Activated CD4-positive, alpha-beta T cell treated with anti-CD3 and anti-CD28 coated beads, Interleukin-2, amount 50 U/mL, for 1 hour (primary cell): ENCODE measurements around the gene CD81.

Source experiments
- DNase-seq: peaks from one replicate; pipeline ENCODE4 v3.0.0-alpha.2; 2020

The CD81 gene

DNA sequence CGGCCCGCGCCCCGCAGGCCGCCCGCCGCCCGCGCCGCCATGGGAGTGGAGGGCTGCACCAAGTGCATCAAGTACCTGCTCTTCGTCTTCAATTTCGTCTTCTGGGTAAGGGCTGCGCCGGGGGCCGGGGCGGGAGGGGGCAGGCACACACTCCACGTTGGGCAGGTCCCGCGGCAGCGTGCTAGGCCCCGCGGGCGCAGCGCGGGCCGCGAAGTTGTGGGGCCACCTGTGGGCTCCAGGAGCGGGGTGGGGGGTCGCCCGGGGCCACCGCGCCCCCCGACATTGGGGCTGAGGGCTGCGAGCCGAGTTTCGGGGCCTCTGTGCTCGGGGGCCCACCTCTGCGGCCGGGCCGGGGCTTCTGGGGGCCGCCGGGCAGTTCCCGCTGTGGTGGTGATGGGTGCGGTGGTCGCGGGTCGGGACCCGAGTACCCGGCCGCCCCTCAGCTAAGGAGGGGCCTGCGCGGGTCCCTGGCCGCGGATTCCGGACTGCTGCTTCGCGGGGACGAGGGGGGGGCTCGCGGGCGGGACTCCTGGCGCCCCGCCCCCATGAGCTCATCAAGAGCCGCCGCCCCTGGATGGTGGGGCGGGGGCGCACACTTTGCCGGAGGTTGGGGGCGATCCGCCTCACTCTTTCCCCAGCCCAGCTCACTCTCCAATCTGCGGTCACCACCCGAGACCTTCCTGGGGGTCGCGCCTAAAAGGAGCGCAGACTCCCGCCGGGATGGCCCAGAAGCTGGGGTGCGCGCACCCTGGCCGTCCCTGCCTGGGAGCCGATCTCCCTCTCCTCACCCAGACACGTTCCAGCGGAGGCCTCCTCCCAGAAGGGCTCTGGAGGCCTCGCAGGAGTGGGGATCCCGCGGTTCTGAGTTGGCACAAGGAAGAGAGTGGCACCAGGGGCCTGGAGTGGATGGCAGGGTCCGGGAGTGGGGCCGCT, 667 bp downstream of the CD81 start:
- DNase-seq, result peak; percentile 61

DNA sequence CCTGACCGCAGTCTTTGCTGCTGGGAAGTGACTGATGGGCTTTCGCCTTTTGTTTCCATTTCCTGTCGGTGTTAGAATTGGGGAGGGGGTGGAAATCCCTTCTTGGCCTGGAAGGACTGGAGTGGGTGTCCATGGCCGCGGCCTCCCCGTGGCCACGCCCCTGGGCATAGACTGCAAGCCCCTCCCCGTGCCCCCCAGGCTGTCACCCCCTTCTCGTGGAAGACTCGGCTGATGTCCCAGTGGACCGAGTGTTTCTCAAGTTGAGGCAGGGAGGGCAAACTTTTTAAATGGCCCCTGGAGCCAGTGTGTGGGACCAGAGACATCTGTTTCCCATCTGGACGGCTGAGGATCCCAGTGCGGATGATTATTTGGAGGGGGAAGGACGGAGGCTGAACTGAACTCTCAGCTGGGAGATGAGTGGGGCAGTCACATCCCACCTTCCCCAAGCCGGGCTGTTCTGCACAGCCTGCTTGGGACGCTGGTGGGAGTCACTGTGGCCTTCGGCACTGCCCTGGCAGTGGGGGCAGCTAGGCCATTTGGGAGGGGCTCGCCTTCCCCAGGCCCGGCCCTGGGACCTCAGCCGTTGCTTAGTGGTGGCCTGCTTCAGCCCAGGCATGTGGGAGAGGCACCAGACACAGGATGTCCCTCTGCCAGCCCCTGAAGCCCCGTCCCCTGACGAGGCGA, 1.6 kb downstream of the CD81 start:
- no peak for DNase-seq

DNA sequence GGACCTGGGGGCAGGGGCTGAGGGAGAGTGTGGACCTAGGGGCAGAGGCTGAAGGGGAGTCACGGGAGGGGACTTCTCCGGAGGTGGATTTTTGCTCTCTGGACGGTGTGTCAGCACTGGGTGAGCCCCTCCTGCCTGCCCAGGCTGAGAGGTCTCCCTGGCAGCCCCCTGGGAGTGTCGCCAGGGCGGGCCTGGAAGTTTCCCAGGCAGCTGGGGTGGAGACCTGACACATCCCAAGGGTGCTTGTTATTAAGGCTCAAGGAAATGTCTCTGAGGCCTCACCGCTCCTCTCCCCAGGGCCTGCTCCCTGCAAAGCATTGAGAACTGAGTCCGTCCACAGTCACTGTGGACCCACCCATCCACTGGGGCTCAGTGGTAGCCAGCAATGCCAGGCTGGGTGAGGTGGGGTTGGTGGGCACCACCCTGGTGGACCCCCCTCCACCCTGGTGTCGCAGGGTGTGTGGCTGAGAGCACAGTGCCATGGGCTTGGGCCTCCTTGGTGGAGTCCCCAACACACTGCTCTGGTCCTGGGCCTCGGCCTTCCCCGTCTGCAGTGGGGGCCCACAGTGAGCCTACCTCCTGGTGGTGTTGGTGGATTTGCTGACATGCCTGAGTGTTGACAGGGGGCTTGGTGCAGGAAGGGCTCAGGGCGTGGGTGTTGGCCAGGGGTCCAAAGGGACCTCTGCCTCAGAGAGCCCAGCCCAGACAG, 2.5 kb downstream of the CD81 start:
- DNase-seq, result no peak

DNA sequence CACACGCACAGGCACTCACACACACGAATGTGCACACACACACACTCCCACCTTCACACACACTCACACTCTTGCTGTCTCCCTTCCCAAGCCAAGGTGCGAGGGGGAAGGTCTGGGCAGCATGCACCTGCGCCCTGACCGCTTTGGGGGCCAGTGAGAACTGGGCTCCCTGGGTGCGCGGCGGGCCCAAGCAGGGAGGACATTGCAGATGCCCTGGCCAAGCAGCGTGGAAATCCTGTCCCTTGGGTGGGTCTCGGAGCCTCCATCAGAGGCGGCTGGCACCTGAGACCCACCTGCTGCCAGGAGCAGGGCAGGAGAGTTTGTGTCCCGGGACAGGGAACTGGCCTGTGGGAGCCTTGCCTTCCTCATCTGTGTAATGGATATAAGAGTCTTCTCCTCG, 3.3 kb downstream of the CD81 start:
- no peak for DNase-seq

DNA sequence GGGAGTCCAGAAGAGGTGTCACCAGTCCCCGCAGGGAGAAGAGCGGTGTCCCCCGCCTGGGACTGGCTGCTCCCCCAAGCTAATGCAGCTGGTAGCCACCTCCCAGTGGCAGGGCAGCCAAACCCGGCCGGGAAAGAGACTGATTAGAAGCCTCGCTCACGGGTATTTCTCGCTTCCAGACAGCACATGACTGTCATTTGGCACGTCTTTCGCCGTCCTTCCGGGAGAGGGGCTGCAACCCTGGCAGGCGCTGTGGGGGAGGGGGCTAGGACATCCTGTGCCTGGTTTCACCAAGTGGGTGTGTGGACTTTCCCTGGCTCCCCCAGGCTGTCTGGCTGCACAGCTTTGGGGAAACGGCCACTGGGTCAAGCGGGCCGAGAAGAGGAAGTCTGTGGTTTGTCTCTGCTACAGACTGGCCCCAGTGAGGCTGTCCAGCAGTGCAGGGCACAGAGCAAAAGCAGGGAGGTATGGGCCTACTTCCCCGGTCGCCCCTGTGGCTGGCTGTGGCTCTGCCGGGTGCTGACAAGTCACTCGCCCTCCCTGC, 3.8 kb downstream of the CD81 start:
- DNase-seq, result no peak

DNA sequence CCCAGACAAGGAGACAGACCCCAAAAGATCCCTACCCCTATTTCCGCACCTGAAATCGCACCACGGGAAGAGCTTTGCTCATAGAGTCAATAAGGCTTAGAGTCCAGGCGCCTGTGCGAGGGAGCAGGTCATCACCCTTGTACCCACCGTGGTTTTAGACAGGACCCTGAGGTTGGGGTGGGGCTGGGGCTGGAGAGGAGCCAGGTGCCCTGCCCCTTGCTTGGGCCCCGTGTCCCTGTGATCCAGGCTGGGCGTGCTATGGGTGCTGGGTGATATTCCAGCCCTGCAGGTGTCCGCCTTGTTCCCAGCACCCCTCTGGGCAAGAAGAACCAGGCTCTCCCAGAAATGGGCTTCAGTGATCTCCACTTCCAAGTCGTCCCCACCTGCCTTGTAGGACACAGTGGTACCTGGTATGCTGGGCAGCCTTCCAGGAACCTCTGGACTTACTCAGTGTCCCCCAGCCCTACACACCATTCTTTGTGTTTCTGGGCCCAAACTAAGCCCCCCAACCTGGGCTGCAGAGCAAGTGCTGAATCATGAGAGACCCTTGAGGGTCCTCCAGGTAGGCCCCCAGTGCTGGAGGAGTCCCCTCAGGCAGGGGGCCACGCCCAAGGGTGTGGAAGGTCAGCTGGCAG, 4.5 kb downstream of the CD81 start:
- DNase-seq, result no peak

DNA sequence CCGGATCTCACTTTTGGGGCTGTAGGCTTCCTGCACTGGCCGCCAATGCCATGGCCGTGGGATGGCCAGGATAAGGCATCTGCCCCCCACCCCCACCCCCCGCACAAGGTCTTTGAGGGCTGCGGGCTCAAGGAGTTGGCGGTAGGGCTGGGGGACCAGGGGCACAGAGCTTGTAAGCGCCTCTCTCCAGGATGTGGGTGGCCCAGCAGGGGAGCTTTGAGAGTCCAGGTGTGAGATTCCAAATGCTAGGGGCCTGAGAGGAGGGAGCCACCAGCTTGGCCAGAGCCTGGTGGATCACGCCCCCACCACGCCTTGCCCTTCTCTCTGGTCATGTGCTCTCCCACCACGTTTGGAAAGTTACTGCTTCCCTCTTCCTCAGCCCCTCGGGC, 5.0 kb downstream of the CD81 start:
- no peak for DNase-seq

DNA sequence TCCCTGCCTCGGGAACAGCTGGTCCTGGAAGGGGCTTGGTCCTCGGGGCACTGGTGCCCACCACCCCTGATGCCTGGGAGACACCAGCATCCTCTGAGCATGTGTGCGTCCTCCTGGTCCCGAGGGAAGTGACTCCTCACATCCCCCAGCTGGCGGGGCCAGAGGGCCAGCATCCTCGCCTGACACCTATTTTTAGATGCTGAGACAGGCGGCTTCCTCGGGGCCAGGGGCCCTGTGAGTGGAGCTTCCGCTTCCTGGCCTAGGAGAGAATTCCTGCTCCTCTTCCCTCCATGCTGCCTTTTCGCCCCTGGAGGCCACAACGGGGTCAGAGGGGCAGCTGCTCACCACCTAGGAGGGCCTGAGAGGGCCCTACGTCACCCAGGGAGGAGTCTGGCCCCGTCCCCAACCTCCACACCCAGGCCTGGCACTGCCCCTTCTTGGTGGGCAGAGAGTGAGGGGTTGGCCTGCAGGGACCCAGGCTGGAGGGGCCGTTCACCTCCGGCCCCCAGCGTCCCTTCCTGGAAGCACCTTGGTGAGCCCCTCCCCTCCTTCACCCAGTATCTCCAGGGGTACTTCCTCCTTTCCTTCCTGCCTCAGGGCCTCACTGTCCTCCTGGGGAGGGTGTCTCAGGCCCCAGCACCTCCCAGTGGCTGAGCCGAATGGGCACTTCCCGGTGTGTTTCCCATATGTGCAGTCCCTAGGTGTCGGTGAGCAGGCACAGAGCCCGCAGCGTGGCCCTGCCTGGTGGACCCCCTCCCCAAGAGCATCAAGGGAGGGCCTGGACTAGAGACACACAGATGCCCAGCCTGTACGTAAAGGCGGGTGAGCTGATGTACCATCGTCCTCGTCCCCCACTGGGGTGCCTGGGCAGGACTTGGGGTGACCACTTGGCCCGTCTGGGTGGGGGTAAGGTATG, 6.1 kb downstream of the CD81 start:
- no peak for DNase-seq

DNA sequence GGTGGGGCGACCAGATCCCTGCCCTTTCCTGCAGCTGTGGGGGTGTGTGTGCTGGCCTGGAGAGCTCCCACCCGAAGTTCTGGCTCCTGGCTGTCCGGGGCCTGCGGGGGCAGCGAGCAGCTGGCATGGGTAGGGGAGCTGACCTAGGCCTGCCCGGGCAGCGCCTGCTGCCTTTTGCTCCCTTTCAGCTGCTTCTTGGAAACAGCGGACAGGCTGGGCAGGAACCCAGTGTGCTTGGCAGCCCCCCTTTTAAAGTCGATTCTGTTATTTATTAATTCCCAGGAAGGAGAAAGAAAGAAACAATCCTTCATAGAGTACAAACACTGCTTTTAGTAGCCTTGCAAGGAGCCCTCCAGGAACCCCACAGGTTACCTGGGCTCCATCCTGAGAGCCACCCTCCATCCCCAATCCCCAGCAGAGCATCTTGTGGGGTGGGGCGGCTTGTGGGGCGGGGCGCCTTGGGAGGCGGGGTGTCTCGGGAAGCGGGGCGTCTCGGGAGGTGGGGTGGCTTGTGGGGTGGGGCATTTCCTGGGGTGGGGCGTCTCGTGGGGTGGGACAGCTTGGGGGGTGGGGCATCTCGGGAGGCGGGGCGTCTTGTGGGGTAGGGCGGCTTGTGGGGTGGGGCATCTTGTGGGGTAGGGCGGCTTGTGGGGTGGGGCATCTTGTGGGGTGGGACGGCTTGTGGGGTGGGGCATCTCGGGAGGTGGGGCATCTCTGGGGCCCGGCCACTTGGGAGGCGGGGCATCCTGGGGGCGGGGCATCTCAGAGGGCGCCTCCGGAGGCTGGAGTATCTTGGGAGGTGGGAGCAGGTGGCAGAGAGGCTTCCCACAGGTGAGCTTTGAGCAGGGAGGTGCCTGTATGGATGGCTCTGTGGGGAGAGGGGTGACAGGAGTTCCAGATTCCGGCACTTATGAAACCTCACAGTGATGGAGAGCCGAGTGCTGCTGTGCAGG, 7.0 kb downstream of the CD81 start:
- peak; percentile 31 for DNase-seq

DNA sequence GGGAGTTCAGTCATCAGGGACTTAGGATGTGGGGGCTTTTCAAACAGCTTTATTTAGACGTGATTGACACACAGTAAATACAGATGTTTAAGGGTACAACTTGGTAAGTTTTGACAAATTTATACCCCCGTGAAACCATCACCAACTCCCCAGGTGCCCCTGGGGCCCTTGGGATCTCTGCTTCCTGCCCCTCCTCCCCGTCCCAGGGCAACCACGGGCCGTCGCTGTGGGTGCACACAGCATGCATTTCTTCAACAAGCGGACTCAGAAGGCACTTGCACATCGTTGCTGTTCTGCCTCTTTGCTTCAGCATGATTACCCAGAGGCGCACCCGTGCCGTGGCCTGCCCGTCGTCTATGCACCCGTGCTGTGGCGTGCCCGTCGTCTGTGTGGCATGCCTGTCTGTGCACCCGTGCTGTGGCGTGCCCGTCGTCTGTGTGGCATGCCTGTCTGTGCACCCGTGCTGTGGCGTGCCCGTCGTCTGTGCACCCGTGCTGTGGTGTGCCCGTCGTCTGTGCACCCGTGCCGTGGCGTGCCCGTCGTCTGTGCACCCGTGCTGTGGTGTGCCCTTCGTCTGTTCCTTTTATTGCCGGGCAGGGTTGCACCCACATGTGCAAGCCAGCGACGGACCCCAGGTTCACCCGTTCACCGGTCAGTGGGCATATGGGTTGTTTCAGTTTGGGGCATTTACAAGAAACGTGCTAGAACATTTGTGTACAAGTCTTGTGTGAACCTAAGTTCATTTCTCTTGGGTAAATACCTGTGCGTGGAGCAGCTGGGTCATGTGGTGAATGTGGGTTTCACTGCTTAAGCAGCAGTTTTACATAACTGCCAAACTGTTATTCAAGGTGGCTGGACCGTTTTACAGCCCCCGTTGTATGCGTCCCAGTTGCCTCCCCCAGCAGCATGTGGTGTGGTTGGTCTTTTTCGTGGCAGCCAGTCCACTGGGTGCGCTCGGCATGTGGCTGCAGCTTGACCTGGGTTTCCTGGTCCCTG, 8.3 kb downstream of the CD81 start:
- DNase-seq, result no peak

DNA sequence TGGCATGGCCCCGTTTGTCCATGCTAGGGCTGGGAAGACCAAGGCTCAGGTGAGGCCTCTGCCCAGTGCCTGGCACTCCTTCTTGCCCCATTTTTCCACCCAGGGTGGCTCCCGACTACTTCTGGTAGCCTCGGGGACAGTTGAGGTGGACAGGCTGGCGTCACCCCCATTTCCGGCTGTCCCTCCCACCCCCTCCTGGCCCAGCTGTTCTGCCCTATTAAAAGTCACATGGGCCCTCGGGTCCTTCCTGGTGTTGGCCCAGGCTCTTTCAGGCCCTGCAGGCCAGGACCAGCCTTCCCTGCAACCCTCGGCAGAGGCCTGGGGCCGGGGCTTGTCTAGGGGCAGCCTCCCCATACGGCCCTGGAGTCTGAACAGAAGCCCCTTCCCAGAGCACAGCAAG, 9.5 kb downstream of the CD81 start:
- no peak for DNase-seq

DNA sequence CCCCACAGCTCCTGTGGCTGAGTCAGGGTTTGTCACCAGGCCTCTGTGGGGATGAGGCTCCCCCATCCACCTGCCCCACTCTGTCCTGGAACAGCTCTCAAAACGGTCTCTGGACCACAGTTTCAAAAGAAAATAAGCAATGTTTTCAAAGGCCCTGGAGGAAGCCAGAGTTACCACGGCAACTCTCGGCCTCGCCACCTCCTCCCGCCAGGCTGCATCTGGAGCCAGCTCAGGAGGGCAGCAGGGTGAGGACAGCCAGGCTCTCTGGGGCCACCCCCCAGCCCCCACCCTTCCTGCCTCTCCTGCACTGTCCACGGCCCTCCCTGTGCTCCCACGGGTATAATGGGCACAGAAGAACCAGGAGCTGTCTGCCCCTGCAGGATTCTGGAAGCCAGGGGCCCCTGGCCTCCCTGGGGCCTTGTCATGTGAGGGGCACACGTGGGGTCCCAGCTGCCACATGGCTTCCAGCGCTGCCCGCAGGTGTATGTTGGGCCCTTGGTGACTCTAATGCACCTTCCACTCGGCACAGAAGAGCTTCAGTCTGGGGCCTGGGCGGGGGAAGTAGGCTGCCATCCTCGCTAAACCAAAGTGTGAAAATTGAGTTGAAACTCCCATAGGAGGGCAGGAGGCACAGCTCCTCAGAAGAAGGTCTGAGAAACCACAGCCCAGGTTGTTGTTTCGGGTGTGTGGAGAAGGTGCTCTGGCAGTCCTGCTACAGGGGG, 10.3 kb downstream of the CD81 start:
- no peak for DNase-seq

DNA sequence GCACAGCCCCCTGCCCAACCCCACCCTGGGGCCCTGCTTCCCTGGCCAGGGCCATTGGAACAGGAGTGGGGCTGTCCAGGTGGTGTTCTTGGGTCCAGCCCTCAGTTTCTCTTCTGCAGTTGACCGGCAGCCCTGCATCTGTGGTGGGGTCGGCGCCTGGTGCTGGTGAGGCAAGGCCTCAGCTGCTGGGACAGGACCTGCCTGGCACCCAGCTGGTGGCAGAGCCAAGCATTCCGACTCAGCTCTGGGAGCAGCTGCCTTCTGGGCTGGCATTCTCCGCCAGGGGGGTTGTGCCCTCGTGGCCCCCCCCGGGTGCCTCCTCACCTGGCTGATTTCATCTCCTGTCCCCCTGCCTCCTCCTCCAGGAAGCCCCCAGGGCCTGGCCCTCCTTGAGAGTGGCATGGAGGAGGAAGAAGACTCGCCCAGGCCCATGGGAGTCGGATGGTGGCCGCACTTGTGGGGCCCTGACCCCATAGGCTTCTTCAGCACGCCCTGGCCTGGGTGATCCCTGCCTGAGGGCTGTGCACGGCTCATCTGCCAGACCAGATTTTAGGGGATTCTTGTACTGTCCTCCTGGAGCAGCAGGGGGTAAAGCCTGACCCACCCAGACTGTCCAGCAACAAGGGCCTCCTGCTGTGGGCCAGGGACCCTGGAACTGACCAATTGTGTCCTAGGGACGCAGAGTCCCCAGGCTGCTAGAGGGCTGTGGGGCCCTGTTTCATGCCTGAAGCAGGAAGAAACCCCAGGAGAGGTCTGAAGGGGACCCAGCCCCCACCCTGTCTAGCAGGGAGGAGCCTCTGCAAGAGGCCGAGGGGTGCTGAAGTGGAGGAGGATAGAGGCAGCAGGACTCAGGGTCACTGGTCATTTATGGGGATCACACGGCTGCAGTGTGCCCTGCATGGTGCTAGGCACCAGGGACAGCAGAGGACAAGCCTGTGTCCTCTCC, 11.6 kb downstream of the CD81 start:
- no peak for DNase-seq

DNA sequence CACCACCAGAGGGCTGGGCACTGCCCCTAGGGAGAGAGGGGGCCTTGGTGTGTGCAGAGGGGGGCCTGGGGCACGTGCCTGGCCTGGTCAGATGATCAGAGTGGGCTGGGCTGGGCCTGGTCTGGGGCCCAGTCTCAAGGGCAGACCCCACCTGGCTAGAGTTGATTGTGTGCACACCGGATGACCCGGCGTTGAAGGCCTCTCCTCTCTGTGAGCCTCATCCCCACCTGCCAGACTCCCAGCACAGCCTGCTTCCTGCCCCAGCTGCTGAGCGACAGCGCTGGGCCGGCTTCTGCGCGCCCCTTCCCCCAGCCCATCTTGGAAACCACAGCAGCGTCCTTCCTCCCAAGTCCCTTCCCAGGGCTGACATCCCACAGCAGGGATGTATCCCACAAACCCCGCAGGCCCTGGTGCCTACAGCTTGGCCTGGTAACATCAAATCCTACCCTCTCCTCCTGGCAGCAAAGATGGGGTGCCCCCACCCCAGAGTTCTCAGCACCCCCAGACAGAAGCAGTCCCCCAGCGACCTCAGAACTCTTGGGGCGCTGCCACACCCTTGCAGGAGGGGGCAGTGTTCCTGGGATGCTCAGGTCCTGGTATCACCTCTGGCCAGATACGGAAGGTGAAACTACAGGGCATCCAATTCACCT, 12.4 kb downstream of the CD81 start:
- no peak for DNase-seq

DNA sequence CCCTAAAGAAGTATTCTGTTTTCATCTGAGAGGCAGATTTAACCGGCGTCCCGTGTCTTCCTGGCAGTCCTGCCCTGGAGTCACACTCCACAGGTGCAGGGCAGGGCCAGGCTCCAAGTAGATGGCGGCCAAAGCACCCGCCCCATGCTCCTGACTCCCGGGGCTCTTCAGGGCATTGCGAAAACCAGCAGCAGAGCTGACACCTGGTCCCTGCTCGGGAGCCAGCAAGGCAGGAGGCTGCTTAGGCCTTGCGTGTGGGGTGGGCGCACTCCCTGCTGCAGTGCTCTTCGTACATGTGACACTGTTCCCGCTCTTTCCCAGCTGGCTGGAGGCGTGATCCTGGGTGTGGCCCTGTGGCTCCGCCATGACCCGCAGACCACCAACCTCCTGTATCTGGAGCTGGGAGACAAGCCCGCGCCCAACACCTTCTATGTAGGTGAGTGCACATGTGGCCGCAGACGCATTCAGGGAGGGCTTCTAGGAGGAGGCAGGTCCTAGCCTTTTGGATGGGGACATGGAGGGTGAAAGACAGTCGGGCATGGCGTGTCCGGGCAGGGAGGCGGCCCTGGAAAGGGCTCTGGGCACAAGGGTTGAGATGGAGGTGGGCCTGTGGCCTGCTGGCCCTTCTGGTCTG, 13.1 kb downstream of the CD81 start:
- no peak for DNase-seq

DNA sequence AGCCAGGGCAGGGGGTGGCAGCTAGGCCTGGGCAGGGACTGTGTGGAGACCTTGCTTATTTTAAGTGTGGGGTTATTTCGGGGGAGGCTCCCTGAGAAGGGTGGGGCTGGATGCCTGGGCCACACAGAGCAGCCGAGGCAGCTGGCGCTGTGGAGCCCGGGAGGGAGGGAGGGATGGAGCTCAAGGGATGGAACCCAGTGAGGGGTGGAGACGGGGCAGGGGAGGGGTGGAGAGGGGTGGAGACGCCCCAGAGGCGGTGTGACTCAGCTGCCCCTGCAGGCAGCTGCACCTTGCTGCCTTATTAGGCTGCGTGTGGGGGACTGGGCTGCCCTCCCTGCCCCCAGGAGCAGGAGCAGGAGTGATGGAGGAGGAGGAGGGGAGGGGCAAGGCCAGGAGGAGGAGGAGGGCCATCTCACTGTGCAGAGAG, 13.6 kb downstream of the CD81 start:
- DNase-seq, result no peak
